Mesenchymal stem cell (in vitro differentiated cells and primary cell): Measurements from ENCODE around the gene RNGTT.

Experiments
- DNase-seq: peaks from one replicate; pipeline ENCODE4 v3.0.0-alpha.2; 2013
- H2AFZ ChIP-seq: one replicate; pipeline ENCODE4 v1.6.1; 2013; ENCODE audit warnings: low read depth, mild to moderate bottlenecking, control low read depth, inconsistent platforms, low read length, moderate library complexity
- H2AK5ac ChIP-seq: 2 replicates; pipeline ENCODE4 v1.6.1; 2013; ENCODE audit warnings: low read length, moderate library complexity, mild to moderate bottlenecking, inconsistent platforms; ENCODE audit not compliant: severe bottlenecking
- H2BK120ac ChIP-seq: one replicate; pipeline ENCODE4 v1.6.1; 2013; ENCODE audit warnings: low read depth, mild to moderate bottlenecking, inconsistent platforms, low read length, moderate library complexity
- H2BK12ac ChIP-seq, 2 experiments: one replicate each; pipeline ENCODE4 v1.6.1; 2013; ENCODE audit warnings: inconsistent platforms in 2 of 2, low read length in 2 of 2, mild to moderate bottlenecking in 2 of 2, moderate library complexity in 2 of 2, control low read depth in 1 of 2
- H2BK15ac ChIP-seq: one replicate; pipeline ENCODE4 v1.6.1; 2013; ENCODE audit warnings: mild to moderate bottlenecking, low read depth, inconsistent platforms; ENCODE audit not compliant: poor library complexity, severe bottlenecking
- H2BK5ac ChIP-seq: 2 replicates; pipeline ENCODE4 v1.6.1; 2013; ENCODE audit warnings: low read depth, mild to moderate bottlenecking, low read length, control low read depth, inconsistent platforms; ENCODE audit not compliant: poor library complexity, severe bottlenecking
- H3K14ac ChIP-seq, 2 experiments: one replicate each; pipeline ENCODE4 v1.6.1; 2013; ENCODE audit warnings: inconsistent platforms in 2 of 2, low read length in 2 of 2, control low read depth in 1 of 2, mild to moderate bottlenecking in 1 of 2, moderate library complexity in 1 of 2
- H3K18ac ChIP-seq, 2 experiments: one replicate each; pipeline ENCODE4 v1.6.1; 2013; ENCODE audit warnings: inconsistent platforms in 2 of 2, low read length in 2 of 2, control low read depth in 1 of 2, low read depth in 1 of 2, mild to moderate bottlenecking in 1 of 2
- H3K23ac ChIP-seq, 2 experiments: one replicate each; pipeline ENCODE4 v1.6.1; 2013; ENCODE audit warnings: inconsistent platforms in 2 of 2, low read length in 2 of 2, mild to moderate bottlenecking in 2 of 2, moderate library complexity in 2 of 2, control low read depth in 1 of 2
- H3K27ac ChIP-seq: 2 replicates; pipeline ENCODE4 v1.5.1; 2013; ENCODE audit warnings: mild to moderate bottlenecking, moderate library complexity, low read length, control low read depth, inconsistent platforms; ENCODE audit not compliant: poor library complexity, severe bottlenecking
- H3K27me3 ChIP-seq, 2 experiments: 2 replicates each; pipeline versions ENCODE4 v1.6.1 to v1.7.0; 2013; ENCODE audit warnings: low read length in 2 of 2, mild to moderate bottlenecking in 2 of 2, moderate library complexity in 2 of 2, control low read depth in 1 of 2, inconsistent platforms in 1 of 2; ENCODE audit not compliant: control insufficient read depth in 1 of 2, insufficient read depth in 1 of 2
- H3K36me3 ChIP-seq, 2 experiments: 2 replicates each; pipeline versions ENCODE4 v1.6.1 to v1.7.0; 2013; ENCODE audit warnings: low read length in 2 of 2, control low read depth in 1 of 2, inconsistent platforms in 1 of 2, low read depth in 1 of 2, mild to moderate bottlenecking in 1 of 2; ENCODE audit not compliant: insufficient read depth in 2 of 2, control insufficient read depth in 1 of 2
- H3K4ac ChIP-seq, 2 experiments: one replicate each; pipeline ENCODE4 v1.6.1; 2013; ENCODE audit warnings: inconsistent platforms in 2 of 2, low read length in 2 of 2, mild to moderate bottlenecking in 2 of 2, moderate library complexity in 2 of 2, control low read depth in 1 of 2, low read depth in 1 of 2
- H3K4me1 ChIP-seq: 2 replicates; pipeline ENCODE4 v1.6.1; 2013; ENCODE audit warnings: low read depth, low read length, control low read depth; ENCODE audit not compliant: control insufficient read depth, insufficient read depth
- H3K4me2 ChIP-seq: 2 replicates; pipeline ENCODE4 v1.6.1; 2013; ENCODE audit warnings: low read length, mild to moderate bottlenecking, inconsistent platforms; ENCODE audit not compliant: poor library complexity, severe bottlenecking
- H3K4me3 ChIP-seq, 2 experiments: 2 replicates each; pipeline versions ENCODE4 v1.5.1 to v1.7.0; 2013; ENCODE audit warnings: low read length in 2 of 2, mild to moderate bottlenecking in 2 of 2, control low read depth in 1 of 2, low read depth in 1 of 2; ENCODE audit not compliant: insufficient read depth in 1 of 2
- H3K79me1 ChIP-seq: replicated peaks from 2 replicates; pipeline ENCODE4 v1.6.1; 2013; ENCODE audit warnings: mild to moderate bottlenecking, control low read depth, low read length, inconsistent platforms; ENCODE audit not compliant: poor library complexity, severe bottlenecking
- H3K9ac ChIP-seq: 2 replicates; pipeline ENCODE4 v1.7.0; 2013; ENCODE audit warnings: mild to moderate bottlenecking, low read length, moderate library complexity
- H3K9me3 ChIP-seq: 2 replicates; pipeline ENCODE4 v1.7.0; 2013; ENCODE audit warnings: mild to moderate bottlenecking, low read length; ENCODE audit not compliant: control insufficient read depth
- H4K8ac ChIP-seq: one replicate; pipeline ENCODE4 v1.6.1; 2013; ENCODE audit warnings: inconsistent platforms, mild to moderate bottlenecking, low read length, moderate library complexity
- H4K91ac ChIP-seq: one replicate; pipeline ENCODE4 v1.6.1; 2013; ENCODE audit warnings: mild to moderate bottlenecking, low read length, inconsistent platforms
- WGBS: methylation state at CpG from one replicate; pipeline ENCODE4 v1.1.7; 2013; ENCODE audit warnings: mixed read lengths; 5-methylcytosine and 5-hydroxymethylcytosine counted together

Gene RNGTT

GRCh38 chr6:88985901-88986300, 22.5 kb upstream of the RNGTT start:
- Histone ChIP-seq H3K18ac (no peak overlapping the region), H3K4me1 (no peaks in the 10 kb centered on the region), H4K91ac (no peak overlapping the region), H3K4me2 (no peak overlapping the region), H2BK5ac (no peak overlapping the region), H3K79me1 (no peaks in the 10 kb centered on the region), H3K27me3 (no peaks in the 10 kb centered on the region), H2AK5ac (no peak overlapping the region), H4K8ac (no peak overlapping the region), H2BK12ac (peak overlapping the region in 1 of 2 experiments; percentile 24), H2BK120ac (no peak overlapping the region), H3K23ac (no peak overlapping the region), H3K9me3 (no peaks in the 10 kb centered on the region), H3K14ac (no peak overlapping the region), H2BK15ac (no peak overlapping the region), H3K27ac (no peak overlapping the region), H3K4ac (no peak overlapping the region), H2AFZ (no peak overlapping the region), H3K36me3 (no peaks in the 10 kb centered on the region), H3K9ac (no peak overlapping the region), H3K4me3 (no peak overlapping the region)
- no peak for DNase-seq

GRCh38 chr6:88984606-88985005, 21.2 kb upstream of the RNGTT start:
- H2BK12ac ChIP-seq = no peak overlapping the region
- no peak overlapping the region for H3K4me2 ChIP-seq
- no peak overlapping the region for H2AK5ac ChIP-seq
- H3K79me1 ChIP-seq = no peaks in the 10 kb centered on the region
- H3K23ac ChIP-seq = no peak overlapping the region
- no peaks in the 10 kb centered on the region for H3K9me3 ChIP-seq
- H2AFZ ChIP-seq = no peak overlapping the region
- H3K9ac ChIP-seq = no peak overlapping the region
- no peak overlapping the region for H4K91ac ChIP-seq
- no peak overlapping the region for H2BK5ac ChIP-seq
- H3K14ac ChIP-seq = no peak overlapping the region
- WGBS = 92% methylated on average over 2 of the region's 5 CpGs
- no peak overlapping the region for H2BK120ac ChIP-seq
- no peak overlapping the region for H3K18ac ChIP-seq
- H4K8ac ChIP-seq = no peak overlapping the region
- H2BK15ac ChIP-seq = no peak overlapping the region
- H3K4me3 ChIP-seq = no peak overlapping the region
- no peaks in the 10 kb centered on the region for H3K36me3 ChIP-seq
- H3K4me1 ChIP-seq = no peaks in the 10 kb centered on the region
- H3K27ac ChIP-seq = no peak overlapping the region
- H3K27me3 ChIP-seq = no peaks in the 10 kb centered on the region
- DNase-seq = no peak
- H3K4ac ChIP-seq = no peak overlapping the region

GRCh38 chr6:88984152-88984551, 20.7 kb upstream of the RNGTT start:
- H3K14ac ChIP-seq = no peak overlapping the region
- no peak overlapping the region for H3K4me2 ChIP-seq
- no peak overlapping the region for H2AK5ac ChIP-seq
- no peak overlapping the region for H3K23ac ChIP-seq
- no peaks in the 10 kb centered on the region for H3K4me1 ChIP-seq
- H2BK12ac ChIP-seq = no peak overlapping the region
- H2BK15ac ChIP-seq = no peak overlapping the region
- no peaks in the 10 kb centered on the region for H3K9me3 ChIP-seq
- H3K4ac ChIP-seq = no peak overlapping the region
- H4K91ac ChIP-seq = no peak overlapping the region
- no peak for DNase-seq
- H2BK120ac ChIP-seq = no peak overlapping the region
- H3K36me3 ChIP-seq = no peaks in the 10 kb centered on the region
- no peak overlapping the region for H3K27ac ChIP-seq
- no peak overlapping the region for H2BK5ac ChIP-seq
- H2AFZ ChIP-seq = no peak overlapping the region
- H3K18ac ChIP-seq = no peak overlapping the region
- no peak overlapping the region for H3K9ac ChIP-seq
- no peaks in the 10 kb centered on the region for H3K79me1 ChIP-seq
- H3K27me3 ChIP-seq = no peaks in the 10 kb centered on the region
- H3K4me3 ChIP-seq = no peak overlapping the region
- H4K8ac ChIP-seq = no peak overlapping the region

- H2BK15ac ChIP-seq = no peak overlapping the region
These were observed 20.1 kb upstream of the RNGTT start for GRCh38 chr6:88983532-88983931.

More at GRCh38 chr6:88983532-88983931, 20.1 kb upstream of the RNGTT start:
- no peak overlapping the region for H3K9ac ChIP-seq
- no peaks in the 10 kb centered on the region for H3K4me1 ChIP-seq
- H3K9me3 ChIP-seq = no peaks in the 10 kb centered on the region
- no peak overlapping the region for H3K14ac ChIP-seq
- no peak overlapping the region for H3K4me3 ChIP-seq
- no peak overlapping the region for H2AFZ ChIP-seq
- no peak overlapping the region for H2BK12ac ChIP-seq
- no peaks in the 10 kb centered on the region for H3K27me3 ChIP-seq
- H4K8ac ChIP-seq = no peak overlapping the region
- no peak overlapping the region for H3K23ac ChIP-seq
- H3K27ac ChIP-seq = no peak overlapping the region
- H3K18ac ChIP-seq = no peak overlapping the region
- H3K36me3 ChIP-seq = no peaks in the 10 kb centered on the region
- H2BK5ac ChIP-seq = no peak overlapping the region
- peak; percentile 63 for DNase-seq
- H3K4me2 ChIP-seq = no peak overlapping the region
- no peak overlapping the region for H4K91ac ChIP-seq
- no peaks in the 10 kb centered on the region for H3K79me1 ChIP-seq
- WGBS = 79% methylated on average over 4 of the region's 4 CpGs
- no peak overlapping the region for H2AK5ac ChIP-seq
- H2BK120ac ChIP-seq = no peak overlapping the region
- H3K4ac ChIP-seq = no peak overlapping the region
